ENCODE measurements around the gene DDX3Y.

Gene DDX3Y

DNA sequence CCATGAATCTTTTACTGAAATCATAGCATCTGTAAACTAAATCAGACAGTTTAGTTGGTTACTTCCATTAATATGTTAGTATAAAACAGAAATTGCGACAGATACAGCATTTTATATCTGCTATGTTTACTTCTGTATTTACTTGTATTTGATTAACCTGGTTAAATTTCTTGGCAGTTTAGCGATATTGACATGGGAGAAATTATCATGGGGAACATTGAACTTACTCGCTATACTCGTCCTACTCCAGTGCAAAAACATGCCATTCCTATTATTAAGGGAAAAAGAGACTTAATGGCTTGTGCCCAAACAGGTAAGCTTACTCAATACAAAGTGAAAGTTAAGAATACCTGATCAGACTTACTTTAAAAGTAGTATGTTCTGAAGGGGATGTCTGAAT, 8.9 kb downstream of the DDX3Y start:
- FAIRE-seq (no peak), DNase-seq (ENCODE audit: insufficient read length, low spot score) (no peak)
- TF ChIP-seq, protein P1, sequence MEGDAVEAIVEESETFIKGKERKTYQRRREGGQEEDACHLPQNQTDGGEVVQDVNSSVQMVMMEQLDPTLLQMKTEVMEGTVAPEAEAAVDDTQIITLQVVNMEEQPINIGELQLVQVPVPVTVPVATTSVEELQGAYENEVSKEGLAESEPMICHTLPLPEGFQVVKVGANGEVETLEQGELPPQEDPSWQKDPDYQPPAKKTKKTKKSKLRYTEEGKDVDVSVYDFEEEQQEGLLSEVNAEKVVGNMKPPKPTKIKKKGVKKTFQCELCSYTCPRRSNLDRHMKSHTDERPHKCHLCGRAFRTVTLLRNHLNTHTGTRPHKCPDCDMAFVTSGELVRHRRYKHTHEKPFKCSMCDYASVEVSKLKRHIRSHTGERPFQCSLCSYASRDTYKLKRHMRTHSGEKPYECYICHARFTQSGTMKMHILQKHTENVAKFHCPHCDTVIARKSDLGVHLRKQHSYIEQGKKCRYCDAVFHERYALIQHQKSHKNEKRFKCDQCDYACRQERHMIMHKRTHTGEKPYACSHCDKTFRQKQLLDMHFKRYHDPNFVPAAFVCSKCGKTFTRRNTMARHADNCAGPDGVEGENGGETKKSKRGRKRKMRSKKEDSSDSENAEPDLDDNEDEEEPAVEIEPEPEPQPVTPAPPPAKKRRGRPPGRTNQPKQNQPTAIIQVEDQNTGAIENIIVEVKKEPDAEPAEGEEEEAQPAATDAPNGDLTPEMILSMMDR (IDR thresholded peaks at IDR 0.05; ENCODE audit: insufficient read depth, missing control alignments): no peak

DNA sequence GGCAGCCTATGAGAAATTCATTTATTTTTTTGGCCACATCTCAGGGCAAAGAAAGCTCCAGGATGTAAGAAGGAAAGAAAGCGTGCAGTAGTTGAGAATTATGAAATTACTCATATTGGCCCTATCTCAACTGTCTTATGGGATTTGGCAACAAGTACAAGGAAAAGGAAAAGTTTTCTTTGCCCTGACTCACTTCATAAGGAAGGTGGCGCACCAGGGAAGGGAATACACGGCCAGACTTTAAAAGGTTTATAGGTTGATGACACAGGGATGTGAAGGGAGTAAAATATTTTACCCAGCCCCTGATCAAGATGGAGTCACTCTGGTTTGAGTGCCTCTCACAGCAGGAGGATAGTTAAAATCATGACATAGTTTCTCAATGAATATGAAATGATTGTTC, 23.4 kb downstream of the DDX3Y start:
- DNase-seq (ENCODE audit: insufficient read length, low spot score): no peak
- no peak for FAIRE-seq
- TF ChIP-seq, protein P1 (IDR thresholded peaks at IDR 0.05; ENCODE audit: insufficient read depth, missing control alignments): peak; percentile 24

DNA sequence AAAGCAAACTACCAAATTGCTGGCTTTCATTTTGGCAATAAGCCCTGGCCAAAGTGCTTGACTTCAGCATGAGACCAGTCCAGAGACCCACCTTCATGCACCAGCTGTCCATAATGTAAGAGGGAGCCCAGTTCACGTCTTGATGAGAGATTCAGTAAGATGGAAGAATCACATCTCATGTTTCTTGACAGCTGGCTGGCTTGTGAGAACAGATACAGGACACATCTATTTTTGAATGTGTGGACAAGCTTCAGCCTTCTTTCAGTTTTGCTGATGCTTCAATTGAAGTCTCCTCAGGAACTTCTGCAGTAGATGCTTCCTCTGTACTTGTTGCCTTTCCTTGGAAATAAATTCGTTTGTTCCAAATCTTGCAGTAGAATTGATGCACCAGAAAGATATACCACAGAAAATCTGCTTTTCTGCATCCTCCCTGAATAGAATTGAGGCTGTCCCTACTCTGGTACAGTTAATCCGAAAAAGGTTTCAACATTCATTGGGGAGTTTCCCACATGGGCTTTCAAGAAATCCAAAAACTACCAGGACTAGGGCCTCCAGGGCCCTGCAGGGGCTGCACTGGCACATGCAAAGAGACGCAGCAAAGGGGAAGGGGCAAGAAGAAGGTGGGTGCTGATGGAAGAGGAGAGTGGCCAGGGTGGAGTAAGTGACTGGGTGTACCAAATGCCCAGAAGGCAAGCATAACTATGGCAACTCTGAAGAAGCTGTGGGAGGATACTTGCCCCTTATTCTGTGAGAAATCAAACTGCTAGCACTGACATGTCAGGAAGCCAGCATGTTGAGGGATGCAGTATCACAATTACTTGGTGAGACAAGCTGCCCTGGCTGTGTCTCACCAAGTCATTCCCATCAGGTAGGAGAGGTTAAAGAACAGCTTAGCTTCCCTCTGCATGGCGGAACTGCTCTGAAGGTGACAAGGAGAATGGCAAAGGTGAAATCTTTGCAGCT, 37.3 kb downstream of the DDX3Y start:
- no peak for DNase-seq (ENCODE audit: insufficient read length, low spot score)
- FAIRE-seq: no peak
- TF ChIP-seq, protein P1 (IDR thresholded peaks at IDR 0.05; ENCODE audit: insufficient read depth, missing control alignments): no peak

All from D721Med (cell line).